Activated naive CD4-positive, alpha-beta T cell treated with anti-CD3 and anti-CD28 coated beads, Interleukin-2, amount 50 U/mL, for 24 hours (primary cell): ENCODE data around the gene SLC2A8.
A peak's percentile ranks its signal among the peaks of the same experiment; 100 is the strongest.

Experiments used
- H3K27ac Mint-ChIP-seq: one replicate; pipeline ENCODE4 v1.8.0; 2021; ENCODE audit warnings: mild to moderate bottlenecking, mixed read lengths
- H3K27me3 Mint-ChIP-seq: one replicate; pipeline ENCODE4 v1.8.0; 2021; ENCODE audit warnings: mixed read lengths
- H3K36me3 Mint-ChIP-seq: one replicate; pipeline ENCODE4 v1.8.0; 2021; ENCODE audit warnings: mixed read lengths
- H3K4me1 Mint-ChIP-seq: one replicate; pipeline ENCODE4 v1.8.0; 2021; ENCODE audit warnings: mixed read lengths
- H3K4me3 Mint-ChIP-seq: one replicate; pipeline ENCODE4 v1.8.0; 2021; ENCODE audit warnings: mild to moderate bottlenecking, mixed read lengths
- H3K9me3 Mint-ChIP-seq: one replicate; pipeline ENCODE4 v1.8.0; 2021; ENCODE audit warnings: mixed read lengths

The SLC2A8 gene

GRCh38 chr9:127396808-127397645, at the start of gene SLC2A8:
TSS of gene SLC2A8 (plus strand) at chr9:127397169. CDS start at chr9:127397231, 62 bp downstream.
- Mint-ChIP-seq H3K4me1 (peaks cover 12% of the 10 kb centered on the region), H3K36me3 (no peaks in the 10 kb centered on the region), H3K27me3 (peaks cover 55% of the 10 kb centered on the region), H3K4me3 (peak within 1 kb of the TSS; percentile 60), H3K9me3 (no peaks in the 10 kb centered on the region), H3K27ac (no peak within 1 kb of the TSS)

- Mint-ChIP-seq H3K4me3 (no peak overlapping the region), H3K27me3 (peaks cover 6% of the 10 kb centered on the region), H3K4me1 (no peaks in the 10 kb centered on the region), H3K36me3 (no peaks in the 10 kb centered on the region), H3K27ac (no peak overlapping the region), H3K9me3 (no peaks in the 10 kb centered on the region)
Observed at GRCh38 chr9:127347831-127348776, 48.9 kb upstream of the SLC2A8 start.

GRCh38 chr9:127349483-127350113, 47.4 kb upstream of the SLC2A8 start:
- Mint-ChIP-seq H3K27ac (no peak overlapping the region), H3K27me3 (peaks cover 14% of the 10 kb centered on the region), H3K9me3 (no peaks in the 10 kb centered on the region), H3K4me1 (no peaks in the 10 kb centered on the region), H3K36me3 (no peaks in the 10 kb centered on the region), H3K4me3 (no peak overlapping the region)

GRCh38 chr9:127351182-127352166, 45.5 kb upstream of the SLC2A8 start:
- no peaks in the 10 kb centered on the region for H3K36me3 Mint-ChIP-seq
- no peaks in the 10 kb centered on the region for H3K4me1 Mint-ChIP-seq
- no peak overlapping the region for H3K27ac Mint-ChIP-seq
- peaks cover 27% of the 10 kb centered on the region for H3K27me3 Mint-ChIP-seq
- H3K4me3 Mint-ChIP-seq: no peak overlapping the region
- no peaks in the 10 kb centered on the region for H3K9me3 Mint-ChIP-seq

- H3K4me3 Mint-ChIP-seq: no peak overlapping the region
- H3K27me3 Mint-ChIP-seq: peaks cover 28% of the 10 kb centered on the region
- no peaks in the 10 kb centered on the region for H3K9me3 Mint-ChIP-seq
- no peaks in the 10 kb centered on the region for H3K4me1 Mint-ChIP-seq
- no peak overlapping the region for H3K27ac Mint-ChIP-seq
- no peaks in the 10 kb centered on the region for H3K36me3 Mint-ChIP-seq
Observed at GRCh38 chr9:127353882-127354281, 43.1 kb upstream of the SLC2A8 start.

GRCh38 chr9:127356906-127357305, 40.1 kb upstream of the SLC2A8 start:
- Mint-ChIP-seq H3K27ac (no peak overlapping the region), H3K4me1 (no peaks in the 10 kb centered on the region), H3K27me3 (peaks cover 31% of the 10 kb centered on the region), H3K36me3 (no peaks in the 10 kb centered on the region), H3K9me3 (no peaks in the 10 kb centered on the region), H3K4me3 (no peak overlapping the region)

- Mint-ChIP-seq H3K27ac (no peak overlapping the region), H3K4me3 (no peak overlapping the region), H3K4me1 (no peaks in the 10 kb centered on the region), H3K27me3 (peaks cover 31% of the 10 kb centered on the region), H3K36me3 (no peaks in the 10 kb centered on the region), H3K9me3 (no peaks in the 10 kb centered on the region)
Observed at GRCh38 chr9:127358023-127358535, 38.9 kb upstream of the SLC2A8 start.

- Mint-ChIP-seq H3K36me3 (no peaks in the 10 kb centered on the region), H3K4me3 (no peak overlapping the region), H3K27ac (no peak overlapping the region), H3K9me3 (no peaks in the 10 kb centered on the region), H3K27me3 (peaks cover 32% of the 10 kb centered on the region), H3K4me1 (no peaks in the 10 kb centered on the region)
Observed at GRCh38 chr9:127358770-127359169, 38.2 kb upstream of the SLC2A8 start.

- peaks cover 30% of the 10 kb centered on the region for H3K27me3 Mint-ChIP-seq
- no peak overlapping the region for H3K27ac Mint-ChIP-seq
- H3K9me3 Mint-ChIP-seq: no peaks in the 10 kb centered on the region
- no peaks in the 10 kb centered on the region for H3K4me1 Mint-ChIP-seq
- no peaks in the 10 kb centered on the region for H3K36me3 Mint-ChIP-seq
- no peak overlapping the region for H3K4me3 Mint-ChIP-seq
Observed at GRCh38 chr9:127360250-127360649, 36.7 kb upstream of the SLC2A8 start.

- Mint-ChIP-seq H3K27ac (no peak overlapping the region), H3K36me3 (no peaks in the 10 kb centered on the region), H3K4me3 (no peak overlapping the region), H3K27me3 (peaks cover 24% of the 10 kb centered on the region), H3K9me3 (no peaks in the 10 kb centered on the region), H3K4me1 (no peaks in the 10 kb centered on the region)
Observed at GRCh38 chr9:127360829-127361228, 36.1 kb upstream of the SLC2A8 start.

GRCh38 chr9:127361561-127361960, 35.4 kb upstream of the SLC2A8 start:
- no peaks in the 10 kb centered on the region for H3K4me1 Mint-ChIP-seq
- no peaks in the 10 kb centered on the region for H3K36me3 Mint-ChIP-seq
- H3K9me3 Mint-ChIP-seq: no peaks in the 10 kb centered on the region
- peaks cover 24% of the 10 kb centered on the region for H3K27me3 Mint-ChIP-seq
- H3K27ac Mint-ChIP-seq: no peak overlapping the region
- no peak overlapping the region for H3K4me3 Mint-ChIP-seq

- no peak overlapping the region for H3K4me3 Mint-ChIP-seq
- H3K9me3 Mint-ChIP-seq: no peaks in the 10 kb centered on the region
- H3K4me1 Mint-ChIP-seq: no peaks in the 10 kb centered on the region
- H3K27ac Mint-ChIP-seq: no peak overlapping the region
- peaks cover 28% of the 10 kb centered on the region for H3K27me3 Mint-ChIP-seq
- H3K36me3 Mint-ChIP-seq: no peaks in the 10 kb centered on the region
Observed at GRCh38 chr9:127362829-127363228, 34.1 kb upstream of the SLC2A8 start.

GRCh38 chr9:127365461-127365860, 31.5 kb upstream of the SLC2A8 start:
- Mint-ChIP-seq H3K4me3 (no peak overlapping the region), H3K36me3 (no peaks in the 10 kb centered on the region), H3K27ac (no peak overlapping the region), H3K27me3 (peaks cover 43% of the 10 kb centered on the region), H3K4me1 (no peaks in the 10 kb centered on the region), H3K9me3 (no peaks in the 10 kb centered on the region)

- no peaks in the 10 kb centered on the region for H3K9me3 Mint-ChIP-seq
- H3K27me3 Mint-ChIP-seq: peaks cover 52% of the 10 kb centered on the region
Observed at GRCh38 chr9:127366594-127366993, 30.4 kb upstream of the SLC2A8 start.

More at GRCh38 chr9:127366594-127366993, 30.4 kb upstream of the SLC2A8 start:
- Mint-ChIP-seq H3K36me3 (no peaks in the 10 kb centered on the region), H3K4me1 (no peaks in the 10 kb centered on the region), H3K27ac (no peak overlapping the region), H3K4me3 (no peak overlapping the region)
